Smooth muscle cell of the pulmonary artery (primary cell): ENCODE data around the gene WDR6. TPM values are rescaled to one million over a fixed set of nuclear protein-coding genes. Genes with fewer than 3 reads are reported as not detected.

Experiments
- total RNA-seq: library from RNA; depleted of rRNA; stranded (reverse); fragments of >200 nt; gene quantifications from 2 replicates; pipeline ENCODE4 v1.2.3, GENCODE V29; 2014

Gene WDR6
- total RNA-seq = 86.2 and 121 TPM in 2 replicates

DNA sequence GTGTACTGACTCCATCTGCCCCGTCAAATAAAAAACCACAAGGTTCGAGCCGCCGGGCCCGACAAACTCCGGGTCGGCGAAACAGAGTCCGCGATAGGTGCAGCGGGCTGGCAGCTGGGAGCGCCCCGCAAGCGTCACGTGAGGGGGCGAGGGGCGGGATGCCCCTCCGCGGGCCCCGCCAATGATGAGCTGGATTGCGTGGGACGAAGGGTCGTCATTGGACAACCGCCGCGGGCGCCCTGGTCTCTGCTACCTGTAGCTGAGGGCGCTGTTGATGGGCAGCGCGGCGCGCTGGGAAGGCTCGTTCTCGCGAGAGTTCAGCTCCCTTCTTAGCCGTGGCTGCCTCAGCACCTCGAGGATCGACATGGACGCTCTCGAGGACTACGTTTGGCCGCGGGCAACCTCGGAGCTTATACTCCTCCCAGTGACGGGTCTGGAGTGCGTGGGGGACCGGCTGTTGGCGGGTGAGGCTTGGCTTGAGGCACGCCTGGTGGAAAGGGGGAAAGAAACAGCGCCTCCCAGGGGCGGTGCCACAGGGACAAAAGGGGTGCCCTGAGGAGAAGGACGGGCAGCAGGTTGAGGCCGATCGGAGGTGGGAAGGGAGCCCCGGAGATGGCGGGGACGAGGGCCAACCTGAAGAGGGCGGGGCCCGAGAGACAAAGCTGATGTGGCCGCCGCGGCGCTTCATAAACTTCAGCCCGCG lies at the start of gene WDR6:
TSS of gene WDR6 (plus strand) at position 324 of the 703 bp plus-strand sequence. CDS start at position 365, 41 bp downstream.

GRCh38 chr3:48989796-48990635 lies 17.2 kb upstream of the WDR6 start, which contains the start of gene P4HTM:
Gene P4HTM, plus strand, starts transcription at chr3:48990241. Its CDS starts 16 bp downstream, at chr3:48990257.

GRCh38 chr3:49017971-49018706 lies 10.9 kb downstream of the WDR6 start, which contains the start of gene DALRD3:
Gene DALRD3, minus strand, starts transcription at chr3:49018580. Its CDS starts 16 bp downstream, at chr3:49018564.

GRCh38 chr3:49021813-49022687 lies 14.9 kb downstream of the WDR6 start, which contains the start of gene NDUFAF3:
Gene NDUFAF3, plus strand, starts transcription at chr3:49022121. Its CDS starts 24 bp downstream, at chr3:49022145.

DNA sequence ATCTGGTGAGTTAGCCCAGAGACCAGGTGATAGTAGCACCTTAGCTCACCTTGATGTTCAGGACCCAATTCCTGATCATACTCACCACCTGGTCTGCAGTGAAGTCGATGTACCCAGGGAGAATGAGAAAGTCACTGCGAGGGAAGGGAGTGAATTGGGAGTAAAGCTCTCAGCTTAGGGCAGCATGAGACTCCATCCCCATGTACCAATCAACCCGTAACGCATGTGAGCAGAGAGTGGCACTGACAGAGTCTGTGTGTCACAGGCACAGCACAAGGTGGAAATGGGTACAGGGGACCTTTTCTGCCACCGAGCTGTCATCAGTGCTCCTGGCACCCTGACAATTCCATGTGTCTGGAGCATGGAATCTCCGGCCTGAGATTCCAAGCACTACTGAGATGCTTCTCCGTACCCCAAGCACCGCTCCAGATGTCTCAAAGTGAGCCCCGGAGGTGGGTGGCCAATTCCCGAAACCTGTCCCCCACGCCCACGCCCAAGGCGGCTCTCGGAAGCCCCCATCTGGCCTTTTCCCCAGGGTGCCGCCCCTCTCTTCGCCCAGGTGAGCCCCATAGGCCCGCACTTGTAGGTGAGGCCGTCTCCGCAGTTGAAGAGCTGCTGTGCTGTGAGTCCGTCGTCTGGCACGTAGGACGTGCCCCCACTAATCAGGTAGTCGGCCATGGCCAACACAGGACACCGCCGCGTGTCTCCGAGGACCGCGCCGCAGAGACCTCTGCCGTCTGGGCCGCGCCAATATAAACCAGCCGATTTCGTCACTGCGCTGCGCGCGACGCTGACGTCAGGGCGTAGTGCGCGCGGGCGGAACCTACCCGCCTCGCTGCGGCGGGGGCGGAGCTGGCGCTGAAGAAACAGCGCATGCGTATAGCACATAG lies 21.7 kb downstream of the WDR6 start, which contains the start of gene IMPDH2:
TSS of gene IMPDH2 (minus strand) at position 726 of the 890 bp plus-strand sequence. CDS start at position 678, 48 bp downstream.

Other genes starting within 250 kb of the WDR6 start
- 35.2 and 36.6 TPM in 2 replicates for gene PRKAR2A, start 159.5 kb upstream of the WDR6 start, total RNA-seq
- 15.4 and 15.5 TPM in 2 replicates for gene SLC25A20, start 108.5 kb upstream of the WDR6 start, total RNA-seq
- 68.4 and 71.4 TPM in 2 replicates for gene ARIH2, start 88.5 kb upstream of the WDR6 start, total RNA-seq
- gene P4HTM, start 17.1 kb upstream of the WDR6 start, total RNA-seq = 55.4 and 56.2 TPM in 2 replicates
- 46.7 and 47.7 TPM in 2 replicates for gene DALRD3, start 11.2 kb downstream of the WDR6 start, total RNA-seq
- gene NDUFAF3, start 14.7 kb downstream of the WDR6 start, total RNA-seq = 86.3 and 95.6 TPM in 2 replicates
- gene IMPDH2, start 22.0 kb downstream of the WDR6 start, total RNA-seq = 262 and 284 TPM in 2 replicates
- 47.9 and 58.1 TPM in 2 replicates for gene QRICH1, start 86.7 kb downstream of the WDR6 start, total RNA-seq
- gene QARS1, start 97.4 kb downstream of the WDR6 start, total RNA-seq = 224 and 239 TPM in 2 replicates
- gene USP19, start 113.4 kb downstream of the WDR6 start, total RNA-seq = 57.9 and 59.6 TPM in 2 replicates
- gene LAMB2, start 125.7 kb downstream of the WDR6 start, total RNA-seq = 2,135 and 2,279 TPM in 2 replicates
- 14.1 and 18.4 TPM in 2 replicates for gene CCDC71, start 158.9 kb downstream of the WDR6 start, total RNA-seq
- 26.8 and 31.7 TPM in 2 replicates for gene KLHDC8B, start 164.2 kb downstream of the WDR6 start, total RNA-seq